ENCODE results near the gene WDR3.

WDR3 gene

DNA sequence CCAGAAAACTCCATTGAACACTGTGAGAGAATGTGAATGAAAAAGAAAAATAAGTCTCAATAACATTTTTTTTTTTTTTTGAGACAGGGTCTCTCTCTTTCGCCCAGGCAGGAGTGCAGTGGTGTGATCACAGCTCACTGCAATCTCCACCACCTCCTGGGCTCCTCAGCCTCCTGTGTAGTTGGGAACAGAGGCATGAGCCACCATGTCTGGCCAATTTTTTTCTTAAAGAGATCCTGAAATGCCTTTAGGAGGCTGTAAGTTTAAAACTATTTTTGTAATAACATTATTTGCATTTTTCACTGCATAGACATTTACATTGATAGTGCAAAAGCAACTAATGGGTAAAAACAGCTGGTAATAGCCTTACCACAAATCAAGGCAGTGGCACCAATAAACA, 35.5 kb upstream of the WDR3 start:
- TF ChIP-seq EP300 (IDR thresholded peaks at IDR 0.05; ENCODE audit: borderline replicate concordance) (no peak), EGR1 (IDR thresholded peaks at IDR 0.05) (no peak), TEAD4 (IDR thresholded peaks at IDR 0.05) (no peak), NFIC (IDR thresholded peaks at IDR 0.05) (no peak), TAF1 (IDR thresholded peaks at IDR 0.05; ENCODE audit: low read depth) (no peak), CREB1 (IDR thresholded peaks at IDR 0.05; ENCODE audit: low read depth) (no peak)
- TF ChIP-seq, protein P1, sequence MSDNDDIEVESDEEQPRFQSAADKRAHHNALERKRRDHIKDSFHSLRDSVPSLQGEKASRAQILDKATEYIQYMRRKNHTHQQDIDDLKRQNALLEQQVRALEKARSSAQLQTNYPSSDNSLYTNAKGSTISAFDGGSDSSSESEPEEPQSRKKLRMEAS (IDR thresholded peaks at IDR 0.05): no peak
- TF ChIP-seq, protein P2, sequence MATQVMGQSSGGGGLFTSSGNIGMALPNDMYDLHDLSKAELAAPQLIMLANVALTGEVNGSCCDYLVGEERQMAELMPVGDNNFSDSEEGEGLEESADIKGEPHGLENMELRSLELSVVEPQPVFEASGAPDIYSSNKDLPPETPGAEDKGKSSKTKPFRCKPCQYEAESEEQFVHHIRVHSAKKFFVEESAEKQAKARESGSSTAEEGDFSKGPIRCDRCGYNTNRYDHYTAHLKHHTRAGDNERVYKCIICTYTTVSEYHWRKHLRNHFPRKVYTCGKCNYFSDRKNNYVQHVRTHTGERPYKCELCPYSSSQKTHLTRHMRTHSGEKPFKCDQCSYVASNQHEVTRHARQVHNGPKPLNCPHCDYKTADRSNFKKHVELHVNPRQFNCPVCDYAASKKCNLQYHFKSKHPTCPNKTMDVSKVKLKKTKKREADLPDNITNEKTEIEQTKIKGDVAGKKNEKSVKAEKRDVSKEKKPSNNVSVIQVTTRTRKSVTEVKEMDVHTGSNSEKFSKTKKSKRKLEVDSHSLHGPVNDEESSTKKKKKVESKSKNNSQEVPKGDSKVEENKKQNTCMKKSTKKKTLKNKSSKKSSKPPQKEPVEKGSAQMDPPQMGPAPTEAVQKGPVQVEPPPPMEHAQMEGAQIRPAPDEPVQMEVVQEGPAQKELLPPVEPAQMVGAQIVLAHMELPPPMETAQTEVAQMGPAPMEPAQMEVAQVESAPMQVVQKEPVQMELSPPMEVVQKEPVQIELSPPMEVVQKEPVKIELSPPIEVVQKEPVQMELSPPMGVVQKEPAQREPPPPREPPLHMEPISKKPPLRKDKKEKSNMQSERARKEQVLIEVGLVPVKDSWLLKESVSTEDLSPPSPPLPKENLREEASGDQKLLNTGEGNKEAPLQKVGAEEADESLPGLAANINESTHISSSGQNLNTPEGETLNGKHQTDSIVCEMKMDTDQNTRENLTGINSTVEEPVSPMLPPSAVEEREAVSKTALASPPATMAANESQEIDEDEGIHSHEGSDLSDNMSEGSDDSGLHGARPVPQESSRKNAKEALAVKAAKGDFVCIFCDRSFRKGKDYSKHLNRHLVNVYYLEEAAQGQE (IDR thresholded peaks at IDR 0.05; ENCODE audit: low read depth): no peak

DNA sequence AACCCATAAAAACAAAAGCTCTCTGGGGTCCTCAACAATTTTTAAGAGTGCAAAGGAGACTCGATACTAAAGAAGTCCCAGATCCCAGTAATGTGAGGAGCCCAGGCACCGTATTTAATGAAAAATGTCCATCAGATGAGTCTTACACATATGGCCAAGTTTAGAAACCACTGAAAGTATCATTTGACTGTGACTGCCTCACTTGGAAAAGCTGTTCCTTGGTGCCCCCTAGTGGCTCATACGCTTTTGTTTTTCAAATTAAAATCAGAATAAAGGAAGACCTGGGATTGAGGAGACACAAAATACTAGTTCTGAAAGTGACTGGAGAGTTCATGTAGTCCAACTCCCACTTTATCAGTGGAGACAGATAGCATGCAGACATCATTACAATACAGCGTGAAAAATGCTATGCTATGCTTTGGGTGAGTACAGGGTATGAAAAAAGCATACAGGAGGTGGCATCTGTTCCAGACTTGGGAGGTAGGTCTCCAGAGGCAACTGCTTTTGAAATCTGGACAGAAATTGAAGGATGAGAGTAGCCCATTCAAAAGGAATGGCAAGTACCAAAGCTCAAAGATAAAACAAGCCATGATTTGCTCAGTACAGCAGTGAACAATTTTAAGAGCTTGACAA, 33.9 kb upstream of the WDR3 start:
- no peak for TF ChIP-seq TAF1 (IDR thresholded peaks at IDR 0.05; ENCODE audit: low read depth)
- no peak for TF ChIP-seq TEAD4 (IDR thresholded peaks at IDR 0.05)
- no peak for TF ChIP-seq EP300 (IDR thresholded peaks at IDR 0.05; ENCODE audit: borderline replicate concordance)
- TF ChIP-seq FOXM1 (IDR thresholded peaks at IDR 0.05; ENCODE audit: borderline replicate concordance, low read depth): no peak
- no peak for TF ChIP-seq CEBPB (IDR thresholded peaks at IDR 0.05)
- TF ChIP-seq, protein P2 (IDR thresholded peaks at IDR 0.05; ENCODE audit: low read depth): no peak
- TF ChIP-seq, protein P1 (IDR thresholded peaks at IDR 0.05): no peak
- no peak for TF ChIP-seq YY1 (IDR thresholded peaks at IDR 0.05; ENCODE audit: low read depth)
- peak; percentile 62 for TF ChIP-seq RAD21 (IDR thresholded peaks at IDR 0.05; ENCODE audit: low read depth)

DNA sequence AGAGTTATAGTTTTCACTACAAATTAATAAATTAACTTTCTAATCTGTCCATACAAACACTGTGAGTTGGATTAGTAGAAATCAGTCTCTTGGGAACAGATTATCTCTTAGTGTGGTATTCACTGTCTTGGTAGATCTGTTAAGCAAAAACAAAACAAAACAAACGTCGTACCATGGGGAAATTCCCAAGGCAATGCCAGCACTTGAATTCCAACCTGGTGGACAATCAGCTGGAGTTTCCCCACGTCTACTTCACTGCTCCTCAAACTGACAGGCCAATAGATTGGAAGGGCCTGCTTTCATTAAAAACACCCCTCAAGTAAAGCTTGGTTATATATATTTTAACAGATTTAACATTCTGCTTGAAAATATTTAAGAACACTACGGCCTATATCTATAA, 32.0 kb upstream of the WDR3 start:
- TF ChIP-seq NFIC (IDR thresholded peaks at IDR 0.05) (no peak), TAF1 (IDR thresholded peaks at IDR 0.05; ENCODE audit: low read depth) (no peak), CEBPB (IDR thresholded peaks at IDR 0.05) (no peak), FOXM1 (IDR thresholded peaks at IDR 0.05; ENCODE audit: borderline replicate concordance, low read depth) (no peak), TEAD4 (IDR thresholded peaks at IDR 0.05) (no peak), EGR1 (IDR thresholded peaks at IDR 0.05) (no peak), TCF12 (IDR thresholded peaks at IDR 0.05; ENCODE audit: low read depth) (no peak), CREB1 (IDR thresholded peaks at IDR 0.05; ENCODE audit: low read depth) (no peak), ZBTB7A (IDR thresholded peaks at IDR 0.05; ENCODE audit: low read depth) (no peak), EP300 (IDR thresholded peaks at IDR 0.05; ENCODE audit: borderline replicate concordance) (no peak), RAD21 (IDR thresholded peaks at IDR 0.05; ENCODE audit: low read depth) (no peak), YY1 (IDR thresholded peaks at IDR 0.05; ENCODE audit: low read depth) (no peak)
- TF ChIP-seq, protein P1 (IDR thresholded peaks at IDR 0.05): no peak
- TF ChIP-seq, protein P3, sequence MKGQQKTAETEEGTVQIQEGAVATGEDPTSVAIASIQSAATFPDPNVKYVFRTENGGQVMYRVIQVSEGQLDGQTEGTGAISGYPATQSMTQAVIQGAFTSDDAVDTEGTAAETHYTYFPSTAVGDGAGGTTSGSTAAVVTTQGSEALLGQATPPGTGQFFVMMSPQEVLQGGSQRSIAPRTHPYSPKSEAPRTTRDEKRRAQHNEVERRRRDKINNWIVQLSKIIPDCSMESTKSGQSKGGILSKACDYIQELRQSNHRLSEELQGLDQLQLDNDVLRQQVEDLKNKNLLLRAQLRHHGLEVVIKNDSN (IDR thresholded peaks at IDR 0.05): no peak
- TF ChIP-seq, protein P2 (IDR thresholded peaks at IDR 0.05; ENCODE audit: low read depth): no peak

DNA sequence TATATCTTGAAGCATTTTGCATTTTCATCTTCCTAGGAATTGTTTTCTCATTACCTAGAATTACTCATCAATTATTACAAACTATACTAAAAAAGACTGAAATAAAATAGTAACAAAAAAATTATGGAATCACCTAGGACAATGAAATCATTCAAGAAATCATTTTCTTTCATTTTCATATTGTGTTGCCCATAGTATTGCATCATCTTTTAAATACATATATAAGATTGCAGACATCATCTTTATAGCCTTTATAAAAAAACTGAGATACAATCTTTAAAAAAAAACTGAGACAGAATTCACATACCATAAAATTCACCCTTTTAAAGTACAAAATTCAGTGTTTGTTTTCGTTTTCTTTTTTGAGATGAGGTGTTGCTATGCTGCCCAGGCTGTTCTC, 29.7 kb upstream of the WDR3 start:
- no peak for TF ChIP-seq NFIC (IDR thresholded peaks at IDR 0.05)
- no peak for TF ChIP-seq RAD21 (IDR thresholded peaks at IDR 0.05; ENCODE audit: low read depth)
- TF ChIP-seq TAF1 (IDR thresholded peaks at IDR 0.05; ENCODE audit: low read depth): no peak
- no peak for TF ChIP-seq TEAD4 (IDR thresholded peaks at IDR 0.05)
- TF ChIP-seq CREB1 (IDR thresholded peaks at IDR 0.05; ENCODE audit: low read depth): no peak
- TF ChIP-seq, protein P2 (IDR thresholded peaks at IDR 0.05; ENCODE audit: low read depth): no peak
- TF ChIP-seq YY1 (IDR thresholded peaks at IDR 0.05; ENCODE audit: low read depth): no peak
- TF ChIP-seq TCF12 (IDR thresholded peaks at IDR 0.05; ENCODE audit: low read depth): no peak
- no peak for TF ChIP-seq EGR1 (IDR thresholded peaks at IDR 0.05)
- no peak for TF ChIP-seq FOXM1 (IDR thresholded peaks at IDR 0.05; ENCODE audit: borderline replicate concordance, low read depth)
